HG02981 (cell line): ENCODE data around the gene PPT2.
"Not testable (repeated sequence)": the region's sequence is repeated elsewhere in the genome, so short reads cannot be mapped to it uniquely, and the experiment has no call there.

Experiments used
- ATAC-seq: cut with Tn5 transposase; IDR thresholded peaks from one replicate; pipeline ENCODE4 v1.9.1; 2021; ENCODE audit warnings: mild to moderate bottlenecking, moderate library complexity; ENCODE audit not compliant: unreplicated experiment

The PPT2 gene

DNA sequence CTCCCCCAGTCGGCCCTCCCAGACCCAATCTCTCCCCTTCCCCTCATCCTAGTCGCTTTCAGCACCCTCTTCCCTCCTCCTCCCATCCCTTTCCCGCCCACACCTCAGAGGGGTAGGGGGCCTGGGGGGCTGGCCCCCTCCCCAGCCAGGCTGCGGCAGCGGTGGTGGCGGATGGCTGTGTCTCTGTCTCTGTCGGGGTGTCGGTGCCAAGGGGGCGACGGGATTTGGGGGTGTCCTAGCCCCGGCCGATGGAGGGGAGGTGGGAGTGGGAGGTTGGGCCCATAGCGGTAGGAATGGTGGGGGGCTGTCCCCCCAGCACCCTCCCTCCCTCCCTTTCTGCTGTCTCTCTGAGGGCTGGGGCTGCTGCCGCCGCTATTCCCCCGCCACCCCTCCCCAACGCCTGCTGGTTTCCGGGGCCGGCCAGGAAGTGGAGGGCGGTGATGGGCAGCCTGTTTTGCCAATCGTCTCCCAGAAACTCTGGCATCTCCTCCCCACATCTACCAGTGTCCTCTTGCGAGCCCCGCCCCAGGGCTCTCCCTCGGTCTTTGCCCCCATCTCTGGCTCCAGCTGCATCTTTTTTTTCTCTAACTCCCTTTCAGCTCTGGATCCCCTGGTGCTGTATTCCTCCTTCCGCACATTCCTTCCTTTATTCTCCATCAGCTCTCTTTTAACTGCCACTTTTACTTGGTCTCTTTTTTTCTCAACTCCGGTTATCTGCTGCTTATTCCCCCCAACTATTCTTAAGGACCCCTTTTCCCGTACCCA lies 22.0 kb downstream of the PPT2 start, which contains the start of gene AGPAT1:
AGPAT1 (minus strand) TSS at position 374 of the 765 bp plus-strand sequence. CDS start 4,588 bp downstream, outside the sequence.
- ATAC-seq, result no peak

DNA sequence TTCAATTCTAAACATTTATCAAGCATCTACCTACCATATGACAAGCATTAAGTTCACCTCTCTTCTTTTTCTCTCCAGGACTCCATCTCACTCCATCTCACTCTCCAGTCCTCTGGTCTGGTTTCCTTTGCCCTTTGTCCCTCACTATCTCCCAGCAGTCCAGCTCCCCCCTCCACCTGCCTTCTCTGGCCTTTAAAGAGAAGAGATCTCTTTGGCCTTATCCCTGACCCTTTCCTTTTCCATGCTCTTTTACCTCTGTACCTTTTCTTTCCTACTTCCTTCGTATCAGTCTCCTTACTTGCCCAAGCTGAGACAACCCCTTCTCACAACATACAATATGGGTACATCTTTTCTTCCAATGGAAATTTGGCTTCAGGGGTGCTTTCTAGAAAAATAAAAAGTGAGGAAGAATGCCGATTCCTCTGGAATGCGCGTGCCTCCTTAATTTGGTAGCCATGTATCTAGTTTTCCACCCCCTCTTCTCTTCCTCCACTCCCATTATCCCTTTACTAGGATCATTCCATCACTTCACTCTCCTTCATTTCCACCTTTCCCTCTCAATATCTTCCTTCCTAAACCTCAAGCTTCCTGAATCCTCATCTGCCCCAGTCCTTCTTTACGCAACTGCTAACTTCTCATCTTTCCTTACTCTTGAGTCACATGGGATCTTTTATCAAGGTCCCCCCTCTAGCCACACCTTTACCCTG lies 22.7 kb downstream of the PPT2 start:
- no peak for ATAC-seq

DNA sequence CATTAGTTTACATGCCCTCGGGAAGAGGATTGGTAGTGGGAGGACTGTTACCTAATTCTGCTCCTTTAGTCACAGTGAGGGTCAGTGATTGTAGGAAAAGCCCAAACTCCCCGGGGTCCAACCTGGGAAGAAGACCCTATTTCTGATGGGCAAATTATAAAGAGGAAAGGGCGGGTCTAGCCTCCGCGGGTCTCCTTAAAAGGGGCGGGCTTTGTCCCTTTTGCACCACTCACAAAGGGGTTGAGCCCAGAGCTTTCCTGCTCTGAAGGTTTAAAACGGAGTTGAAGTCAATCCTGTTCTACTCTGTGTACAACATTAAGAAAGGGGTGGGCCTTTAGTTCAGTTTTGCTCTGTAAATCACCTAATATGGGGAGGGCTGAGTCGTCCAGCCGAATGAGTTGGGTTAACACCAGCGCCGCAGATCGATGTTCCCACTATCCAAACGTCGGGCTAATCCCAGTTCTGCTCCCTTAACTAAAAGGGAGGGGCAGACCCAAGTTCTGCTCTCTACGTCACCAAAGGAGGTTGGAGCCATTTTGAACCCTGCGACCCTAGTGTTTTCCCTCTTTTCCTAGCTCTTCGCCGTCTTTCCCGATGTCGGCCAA lies 23.3 kb downstream of the PPT2 start:
- no peak for ATAC-seq

DNA sequence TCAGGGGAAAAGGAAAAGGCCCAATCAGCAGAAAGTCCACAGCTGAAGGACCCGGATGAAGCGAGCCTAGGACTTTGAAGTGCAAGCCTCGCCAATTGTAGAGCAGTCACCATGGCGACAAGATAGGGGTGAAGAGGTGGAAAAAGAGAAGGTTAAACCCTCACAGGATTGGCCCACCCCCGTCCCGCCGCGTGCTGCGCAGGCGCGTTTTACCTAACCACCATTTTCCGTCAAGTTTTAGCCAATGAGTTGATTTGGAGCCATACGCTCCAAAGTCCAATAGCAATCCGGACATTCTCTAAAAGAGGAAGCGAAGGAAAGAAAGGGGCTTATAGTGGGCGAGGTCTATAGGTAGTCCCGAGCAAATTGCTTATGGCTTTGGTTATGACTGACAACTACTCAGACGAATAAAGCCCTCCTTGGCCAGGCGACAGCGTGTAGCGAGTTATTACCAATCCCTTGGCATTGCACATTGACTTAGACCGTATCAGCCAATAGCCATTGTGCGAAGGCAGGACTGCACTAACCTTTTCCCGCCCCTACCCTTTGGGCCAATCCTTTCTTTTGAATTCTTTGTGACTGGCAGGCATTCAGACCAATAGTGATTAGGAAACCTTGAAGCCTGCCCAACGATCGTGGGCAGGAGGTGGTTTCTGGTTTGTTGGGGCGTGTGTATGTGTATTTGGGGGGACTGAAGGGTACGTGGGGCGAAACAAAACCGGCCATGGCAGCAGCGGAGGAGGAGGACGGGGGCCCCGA lies 24.0 kb downstream of the PPT2 start, which contains the start of gene RNF5:
RNF5 (plus strand) TSS at position 618 of the 759 bp plus-strand sequence; CDS start at position 725, 107 bp downstream.
- peak; percentile 81 for ATAC-seq

DNA sequence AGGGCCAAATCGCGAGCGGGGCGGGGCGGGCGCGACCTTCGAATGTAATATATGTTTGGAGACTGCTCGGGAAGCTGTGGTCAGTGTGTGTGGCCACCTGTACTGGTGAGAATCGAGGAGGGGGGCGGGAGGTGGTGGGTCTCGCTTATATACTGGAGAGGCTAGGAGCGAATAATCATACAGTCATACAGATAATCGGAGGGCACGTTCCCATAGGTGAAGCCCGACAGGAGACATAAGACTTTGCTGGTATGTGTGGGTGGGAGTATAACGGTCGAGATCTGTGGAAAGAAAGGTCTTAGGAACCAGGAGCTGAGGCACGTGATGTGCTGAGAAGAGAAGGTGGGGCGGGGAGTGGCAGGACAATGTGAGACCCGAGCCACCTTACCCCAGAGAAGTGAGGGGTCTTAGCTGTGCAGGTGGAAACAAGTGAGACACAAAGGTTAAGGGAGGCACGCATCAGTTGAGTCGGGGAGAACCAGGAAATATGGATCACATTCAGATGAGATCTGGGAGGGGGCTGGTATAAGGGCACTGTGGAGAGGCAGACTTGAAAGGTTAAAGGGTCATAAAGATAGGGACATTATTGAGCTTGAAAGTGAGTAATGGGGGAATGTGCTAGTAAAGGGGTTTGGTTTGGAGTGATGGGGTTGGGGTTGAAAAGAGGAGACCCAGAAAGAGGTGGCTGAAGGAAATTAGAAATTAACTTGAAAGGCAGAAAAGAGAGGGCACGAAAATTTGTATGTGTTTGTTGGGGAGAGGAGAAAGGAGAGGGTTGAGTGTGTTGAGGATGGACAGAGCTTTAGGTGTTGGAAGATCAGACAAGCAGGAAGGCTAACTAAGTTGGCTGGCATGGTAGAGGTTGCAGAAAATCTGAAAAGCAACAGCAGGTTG lies 24.9 kb downstream of the PPT2 start:
- ATAC-seq, result no peak

DNA sequence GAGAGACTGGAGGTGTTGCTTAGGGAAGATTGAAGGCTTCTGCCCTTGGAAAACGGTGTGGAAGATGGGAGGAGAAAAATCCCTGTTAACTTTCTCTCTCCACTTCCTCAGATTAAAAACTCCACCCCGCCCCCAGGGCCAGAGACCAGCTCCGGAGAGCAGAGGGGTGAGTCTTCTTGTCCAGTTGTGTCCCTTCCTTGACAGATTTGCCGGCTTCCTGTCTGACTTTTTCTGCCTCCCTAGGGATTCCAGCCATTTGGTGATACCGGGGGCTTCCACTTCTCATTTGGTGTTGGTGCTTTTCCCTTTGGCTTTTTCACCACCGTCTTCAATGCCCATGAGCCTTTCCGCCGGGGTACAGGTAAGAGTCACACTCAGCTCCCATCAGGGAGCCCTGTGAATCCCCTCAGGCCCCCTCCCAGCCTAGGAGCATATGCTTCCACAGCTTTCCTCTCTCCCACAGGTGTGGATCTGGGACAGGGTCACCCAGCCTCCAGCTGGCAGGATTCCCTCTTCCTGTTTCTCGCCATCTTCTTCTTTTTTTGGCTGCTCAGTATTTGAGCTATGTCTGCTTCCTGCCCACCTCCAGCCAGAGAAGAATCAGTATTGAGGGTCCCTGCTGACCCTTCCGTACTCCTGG lies 25.9 kb downstream of the PPT2 start:
- ATAC-seq, result no peak

DNA sequence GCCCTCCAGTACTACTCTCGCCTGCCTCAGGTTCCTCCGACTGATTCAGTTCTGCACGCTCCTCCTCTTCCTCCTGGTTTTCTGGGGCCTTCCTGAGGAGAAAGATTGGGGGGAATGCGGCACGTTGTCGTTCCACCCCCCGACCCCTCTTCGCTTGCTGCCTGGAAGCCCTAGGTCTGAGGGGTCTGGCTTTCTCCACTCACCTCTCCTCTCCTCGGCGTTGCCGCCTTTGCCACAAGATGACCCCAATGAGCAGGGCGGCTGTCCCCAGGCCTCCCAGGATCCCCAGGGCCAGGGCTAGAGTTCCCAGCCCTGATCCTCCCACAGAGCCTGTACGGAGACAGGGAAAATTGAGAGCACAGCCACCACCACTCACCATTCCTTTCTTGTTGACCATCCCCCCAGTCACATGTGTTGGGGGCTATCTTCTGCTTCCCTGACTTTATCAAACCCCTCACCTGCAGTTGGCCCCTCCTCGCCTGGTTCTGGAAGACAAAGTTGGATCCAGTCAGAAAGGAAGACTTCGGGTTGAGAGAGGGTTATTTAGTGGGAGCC lies 27.3 kb downstream of the PPT2 start:
- no peak for ATAC-seq

DNA sequence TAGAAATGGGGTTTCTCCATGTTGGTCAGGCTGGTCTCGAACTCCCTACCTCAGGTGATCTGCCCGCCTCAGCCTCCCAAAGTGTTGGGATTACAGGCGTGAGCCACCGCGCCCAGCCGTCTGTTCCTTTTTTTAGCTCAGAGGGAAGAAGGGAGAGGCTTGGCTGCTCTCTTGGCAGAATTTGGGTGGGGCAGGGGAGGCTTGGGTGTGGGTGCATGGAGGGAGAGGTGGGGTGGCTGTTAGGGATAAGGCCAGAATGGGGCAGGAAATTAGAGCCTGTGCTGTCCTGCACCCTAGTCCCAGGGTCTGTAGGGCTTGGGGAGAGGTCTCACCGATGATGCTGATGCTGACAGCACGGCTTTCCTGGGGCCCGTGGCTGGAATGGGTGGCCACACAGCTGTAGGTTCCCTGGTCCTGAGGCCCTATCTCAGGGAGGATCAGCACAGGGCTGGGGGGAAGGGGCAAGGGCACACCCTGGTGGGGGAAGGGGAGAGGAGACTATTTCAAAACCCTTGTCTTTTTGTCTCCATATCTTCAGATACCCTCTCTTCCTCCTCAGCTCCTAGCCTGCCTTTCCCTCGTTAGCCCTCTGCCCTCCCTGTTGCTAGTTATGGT lies 28.1 kb downstream of the PPT2 start:
- ATAC-seq, result no peak

DNA sequence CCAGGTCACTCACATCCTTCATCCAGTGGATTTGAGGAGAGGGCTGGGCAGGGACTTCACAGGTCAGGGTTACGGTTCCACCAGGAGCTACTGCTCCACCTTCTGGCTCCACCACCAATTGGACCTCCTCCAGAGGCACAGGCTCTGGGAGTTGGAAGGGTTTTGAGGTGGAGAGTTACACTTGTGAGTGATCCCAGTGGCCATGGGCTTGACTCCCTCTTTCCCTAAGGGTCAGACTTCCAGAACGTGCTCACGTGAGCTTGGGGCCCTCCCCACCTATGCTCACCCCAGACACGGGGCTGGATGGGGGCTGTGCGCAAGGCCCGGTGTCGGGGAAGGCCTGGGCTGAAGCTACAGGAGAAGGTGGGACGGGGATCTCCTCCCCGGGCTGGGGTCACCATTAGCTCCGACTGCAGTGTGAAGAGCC lies 28.6 kb downstream of the PPT2 start:
- ATAC-seq, result no peak

DNA sequence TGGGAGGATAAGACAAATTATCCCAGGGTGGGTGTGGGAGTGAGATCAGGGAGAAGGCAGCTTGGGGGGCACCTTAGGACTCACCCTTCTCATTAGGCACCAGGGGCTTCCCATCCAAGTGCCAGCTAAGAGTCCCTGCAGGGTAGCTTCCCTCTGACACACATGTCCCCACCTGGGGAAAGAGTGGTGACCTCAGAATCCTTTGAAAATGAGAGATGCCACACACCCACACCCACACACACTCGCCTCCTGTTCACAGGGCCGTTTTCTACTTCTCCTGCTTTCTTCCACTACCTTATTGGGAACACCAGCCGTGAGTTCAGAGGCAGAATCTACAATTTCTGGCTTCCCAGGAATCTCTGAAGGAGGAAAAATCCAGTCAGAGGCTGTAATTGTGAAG lies 29.1 kb downstream of the PPT2 start:
- no peak for ATAC-seq

DNA sequence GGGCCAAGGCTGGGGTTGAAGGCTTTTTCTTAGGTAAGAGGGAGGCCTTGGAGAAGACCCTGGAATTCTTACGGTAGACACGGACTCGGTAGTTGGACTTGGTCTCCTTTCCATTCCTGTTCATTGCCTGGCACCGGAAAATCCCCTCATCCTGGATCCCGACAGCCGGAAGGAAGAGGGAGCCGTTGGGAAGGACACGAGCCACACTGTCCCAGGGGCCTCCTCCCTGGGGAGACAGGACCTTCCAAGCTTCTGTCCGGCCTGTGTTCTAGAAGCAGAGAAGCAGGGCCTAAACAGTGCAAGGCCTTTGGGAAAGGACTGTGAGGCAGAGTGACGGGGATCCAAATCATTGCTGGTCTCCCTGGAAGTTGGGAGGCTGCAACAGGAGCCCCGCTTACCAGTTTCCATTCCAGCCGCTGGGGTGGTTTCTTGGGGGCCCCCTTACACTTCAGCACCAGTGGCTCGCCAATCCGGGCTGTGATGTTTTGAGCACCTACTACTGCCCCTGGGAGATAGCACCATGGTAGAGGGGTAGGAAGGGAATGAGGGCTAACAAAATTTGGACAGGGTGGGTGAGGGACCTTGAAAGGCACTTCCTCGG lies 29.6 kb downstream of the PPT2 start:
- no peak for ATAC-seq

DNA sequence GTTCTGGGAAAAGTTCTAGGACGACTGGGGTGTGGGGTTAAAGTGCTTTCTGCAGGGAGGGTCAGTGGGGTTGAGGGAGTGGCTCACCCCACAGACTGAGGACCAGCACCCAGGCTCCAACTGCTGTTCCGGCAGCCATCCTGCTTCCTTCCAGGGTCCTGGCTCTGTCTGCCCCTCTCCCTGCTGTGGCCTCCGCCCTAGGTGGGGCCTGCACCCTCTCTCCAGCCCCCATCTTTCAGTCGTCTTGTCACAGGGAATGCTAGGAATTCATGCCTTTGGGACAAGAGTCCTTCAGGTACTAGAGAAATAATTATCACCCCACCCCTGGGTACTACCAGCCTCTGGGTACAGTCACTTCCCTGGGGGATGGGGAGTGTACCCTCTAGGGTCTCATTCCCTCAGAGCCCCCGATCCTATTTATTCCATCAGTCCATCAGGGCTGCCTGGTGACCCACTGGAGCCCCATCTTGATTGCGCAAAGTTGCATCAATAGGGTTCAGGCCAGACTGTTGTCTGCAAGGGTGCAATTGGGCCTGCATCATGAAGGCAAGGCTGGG lies 30.2 kb downstream of the PPT2 start, which contains the start of gene AGER:
AGER (minus strand) TSS at position 170 of the 557 bp plus-strand sequence; CDS start at position 139, 31 bp downstream.
- ATAC-seq, result no peak

DNA sequence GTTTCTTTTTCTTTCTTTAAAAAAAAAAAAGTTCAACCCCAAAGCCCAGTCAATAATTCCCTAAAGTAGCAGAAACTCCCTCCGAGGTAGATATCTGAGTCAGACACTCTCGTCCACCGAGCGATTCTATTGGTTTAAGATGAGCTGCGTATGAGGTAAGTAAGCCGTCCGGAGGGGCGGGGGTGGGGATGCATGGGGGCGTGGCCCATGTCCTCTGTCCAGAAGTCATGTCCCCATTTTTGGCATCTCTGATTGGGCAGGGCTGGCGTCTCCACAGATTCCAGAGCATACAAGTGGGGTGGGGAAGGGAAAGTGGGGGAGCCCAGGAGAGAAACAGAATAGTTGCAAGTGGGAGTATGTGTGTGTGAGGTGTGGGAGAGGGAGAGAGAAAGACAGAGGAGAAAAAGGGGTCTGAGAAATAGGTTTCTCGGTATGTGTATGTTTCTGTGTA lies 31.8 kb downstream of the PPT2 start:
- ATAC-seq, result not testable (repeated sequence)

DNA sequence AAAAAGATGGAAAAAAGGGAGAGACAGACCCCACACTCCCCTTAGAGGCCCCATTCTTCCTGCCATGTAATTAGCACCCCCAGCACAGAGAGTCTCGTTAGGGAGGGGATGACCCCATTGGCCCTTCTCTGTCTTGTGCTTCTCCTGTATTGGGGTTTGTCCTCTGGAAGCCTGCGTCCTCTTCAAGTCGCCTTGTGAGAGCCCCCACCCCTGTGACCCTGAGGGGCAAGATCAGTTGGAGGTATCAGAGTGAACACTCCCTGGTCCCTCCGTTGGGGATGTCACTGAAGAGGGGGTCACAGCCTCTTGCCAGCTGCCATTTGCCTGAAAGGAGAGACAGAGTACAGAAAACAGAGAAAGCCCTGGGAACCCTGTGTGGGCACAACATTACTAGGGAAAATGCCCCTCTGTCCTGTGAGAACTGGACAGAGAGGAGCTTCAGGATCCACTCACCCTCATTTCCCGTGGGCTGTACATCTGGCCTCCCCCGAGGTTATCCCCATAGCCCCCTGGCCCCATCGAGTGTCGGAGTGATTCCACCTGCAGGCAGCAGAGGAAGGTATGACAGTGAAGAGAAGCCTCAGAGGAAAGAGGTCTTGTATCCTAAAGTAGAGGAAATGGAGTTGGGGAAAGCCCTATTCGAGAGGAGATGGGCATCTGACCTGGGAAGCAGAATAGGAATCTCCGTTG lies 32.4 kb downstream of the PPT2 start:
- not testable (repeated sequence) for ATAC-seq

DNA sequence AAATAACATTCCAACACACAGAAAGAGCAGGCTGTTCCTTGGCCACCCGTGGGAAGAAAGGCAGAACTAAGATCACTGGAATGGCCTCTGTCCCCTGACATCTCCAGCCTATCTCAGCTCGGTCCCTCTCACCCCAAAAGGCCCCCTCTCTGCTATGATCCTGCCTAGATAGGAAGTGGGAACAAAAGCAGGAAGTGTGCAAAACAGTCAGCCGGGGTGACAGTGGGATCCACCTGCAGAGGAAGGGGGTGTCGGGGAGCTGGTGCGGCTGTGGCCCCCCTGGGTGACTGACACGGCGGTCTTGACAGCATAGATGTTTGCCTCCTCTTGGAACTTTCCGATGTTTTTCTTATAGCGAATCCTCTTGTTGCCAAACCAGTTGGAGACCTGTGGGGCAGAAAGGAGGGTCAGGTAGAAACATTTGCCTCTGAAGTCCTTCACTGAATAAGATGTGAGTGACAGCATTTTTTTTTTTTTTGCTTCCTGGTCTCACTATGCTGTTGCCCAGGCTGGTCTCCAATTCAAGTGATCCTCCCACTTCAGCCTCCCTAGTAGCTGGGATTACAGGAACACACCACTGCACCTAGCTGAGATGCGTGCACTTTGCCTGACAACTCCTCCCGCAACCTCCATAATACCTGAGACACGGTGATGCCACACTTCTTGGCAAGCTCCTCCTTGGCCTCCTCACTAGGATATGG lies 33.2 kb downstream of the PPT2 start:
- ATAC-seq, result no peak

DNA sequence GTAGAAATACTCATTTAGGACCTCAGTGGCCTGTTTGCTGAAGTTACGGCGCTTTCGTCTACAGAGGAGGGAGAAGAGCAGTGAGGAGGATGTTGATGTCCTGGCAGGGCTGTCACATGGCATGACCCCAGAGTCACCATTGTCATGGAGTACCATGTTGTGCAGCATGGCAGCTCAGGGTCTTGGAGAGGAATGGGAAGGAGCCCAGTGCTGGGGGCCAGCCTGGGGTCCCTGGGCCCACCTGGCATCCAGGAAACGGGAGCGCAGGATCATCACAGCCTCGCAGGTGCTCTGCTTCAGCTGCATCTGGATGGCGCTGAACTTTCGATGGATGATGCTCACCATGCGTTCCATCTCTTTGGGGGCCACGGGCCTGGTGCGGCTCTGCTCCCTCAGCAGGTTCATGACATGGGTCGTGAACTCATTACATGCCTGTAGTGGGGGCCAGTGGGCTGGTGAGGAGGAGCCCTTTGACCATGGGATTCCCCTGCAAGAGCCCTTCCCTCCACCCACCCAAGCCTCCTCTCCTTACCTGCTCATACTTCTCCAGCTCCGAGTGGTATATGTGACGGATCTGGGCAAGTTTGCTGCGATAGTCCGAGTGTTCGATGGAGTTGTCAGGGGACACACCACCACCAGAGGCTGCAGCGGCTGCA lies 33.9 kb downstream of the PPT2 start:
- not testable (repeated sequence) for ATAC-seq
